Transverse colon (tissue), 4 donors: ENCODE measurements around the gene LTK. TPM values are rescaled to one million over a fixed set of nuclear protein-coding genes. Genes with fewer than 3 reads are reported as not detected.

Experiments used
- DNase-seq: peaks from one replicate; pipeline ENCODE4 v3.0.0-alpha.2; 2019
- H3K27ac ChIP-seq, 4 donors: fragments of 200-600 bp; sonication (generic); 2 replicates each; pipeline ENCODE4 v1.5.1; 2016 to 2018; ENCODE audit warnings: inconsistent platforms in 4 of 4
- H3K27me3 ChIP-seq: fragments of 200-600 bp; sonication (generic); 2 replicates; pipeline ENCODE4 v1.5.1; 2017; ENCODE audit warnings: inconsistent platforms
- H3K36me3 ChIP-seq, 4 donors: fragments of 200-600 bp; sonication (generic); 2 replicates each; pipeline ENCODE4 v1.5.1; 2017 to 2019; ENCODE audit warnings: inconsistent platforms in 4 of 4
- H3K4me1 ChIP-seq, 4 donors: fragments of 200-600 bp; sonication (generic); 2 replicates each; pipeline ENCODE4 v1.5.1; 2017 to 2020; ENCODE audit warnings: inconsistent platforms in 4 of 4
- H3K4me3 ChIP-seq, 4 donors: fragments of 200-600 bp; sonication (generic); 1 replicate in 1 of 4; 2 replicates in 3 of 4; pipeline versions ENCODE4 v1.5.1 to v1.6.1; 2017 to 2019; ENCODE audit warnings: inconsistent platforms in 4 of 4
- H3K9me3 ChIP-seq, 2 donors: fragments of 200-600 bp; sonication (generic); 2 replicates each; pipeline ENCODE4 v1.5.1; 2017 to 2019; ENCODE audit warnings: inconsistent platforms in 2 of 2
- CTCF ChIP-seq, 5 experiments: fragments of 200-600 bp in 3 of 5; fragments of 450-650 bp in 2 of 5; sonication (generic) in 3 of 5; IDR thresholded peaks; 1 replicate in 2 of 5; 2 replicates in 3 of 5; pipeline ENCODE4 v1.5.1; 2016 to 2017; ENCODE audit warnings: antibody characterized with exemption in 5 of 5, inconsistent platforms in 3 of 5, mild to moderate bottlenecking in 2 of 5, moderate library complexity in 1 of 5
- EP300 ChIP-seq: sonication (generic); formaldehyde crosslinking; IDR thresholded peaks from one replicate; pipeline ENCODE4 v1.6.1; 2017; ENCODE audit warnings: antibody characterized with exemption, low read depth
- POLR2A ChIP-seq: fragments of 450-650 bp; IDR thresholded peaks from one replicate; pipeline ENCODE4 v1.6.1; 2016; ENCODE audit warnings: antibody characterized with exemption, mild to moderate bottlenecking, moderate library complexity
- POLR2AphosphoS5 ChIP-seq, 3 donors: sonication (generic); formaldehyde crosslinking; IDR thresholded peaks; one replicate each; pipeline ENCODE4 v1.6.1; 2016; ENCODE audit warnings: antibody characterized with exemption in 3 of 3
- WGBS, 2 donors: methylation state at CpG; one replicate each; pipeline ENCODE4 v1.1.5; 2018; ENCODE audit warnings: low coverage in 1 of 2; 5-methylcytosine and 5-hydroxymethylcytosine counted together
- in situ Hi-C, 4 donors: fragments of 200-750 bp; cut with MboI; loops; one replicate each; pipeline versions ENCODE4 v1.15.0 to v1.15.1; 2017; ENCODE audit warnings: low sequenced_read_pairs in 3 of 4, low pct_ligation_motif_present in 1 of 4, low pct_unique_long_range_greater_than_20kb in 1 of 4
- intact Hi-C: fragments of 100-400 bp; cut with DNase I; formaldehyde crosslinking; loops from one replicate; pipeline ENCODE4 v1.15.1; 2023; ENCODE audit warnings: low total_unique reads
- total RNA-seq, 4 donors: library from RNA; depleted of rRNA; stranded (reverse); fragments of >200 nt; gene quantifications; one replicate each; pipeline ENCODE4 v1.1.0, GENCODE V29; 2016

Gene LTK
- total RNA-seq, 4 donors from 2014 or later, result 0.40 to 15.0 (median 11.6) TPM

GRCh38 chr15:41517895-41518449, 4.3 kb upstream of the LTK start:
- TF ChIP-seq POLR2A, result no peak
- TF ChIP-seq POLR2AphosphoS5 (IDR thresholded peaks at IDR 0.05), result no peak
- no peak overlapping the region for H3K27ac ChIP-seq
- H3K4me1 ChIP-seq, result peaks cover 8 to 10% (median 9%) of the 10 kb centered on the region in 4 donors
- in situ Hi-C loops, result no loop called here
- H3K9me3 ChIP-seq, result no peaks in the 10 kb centered on the region
- 95 to 100% methylated on average over 8 of the region's 8 CpGs for WGBS, 2 donors
- H3K36me3 ChIP-seq, result peaks cover 0 to 4% (median 0%) of the 10 kb centered on the region in 4 donors
- H3K27me3 ChIP-seq, result peaks cover 10% of the 10 kb centered on the region
- DNase-seq, result no peak
- H3K4me3 ChIP-seq, result no peak overlapping the region
- intact Hi-C loops, result no loop called here

GRCh38 chr15:41512940-41513505, 604 bp downstream of the LTK start:
- H3K27me3 ChIP-seq, result peaks cover 37% of the 10 kb centered on the region
- no peak overlapping the region for H3K27ac ChIP-seq
- no peaks in the 10 kb centered on the region for H3K36me3 ChIP-seq
- in situ Hi-C loops, result no loop called here
- peak; percentile 61 for DNase-seq
- no peaks in the 10 kb centered on the region for H3K9me3 ChIP-seq
- TF ChIP-seq CTCF (IDR thresholded peaks at IDR 0.05) (peak in 1 of 5 experiments; percentile 11), POLR2AphosphoS5 (IDR thresholded peaks at IDR 0.05) (no peak), EP300 (no peak), POLR2A (no peak)
- peaks cover 21 to 29% (median 28%) of the 10 kb centered on the region in 4 donors for H3K4me1 ChIP-seq
- H3K4me3 ChIP-seq, result peak overlapping the region; percentile 10 to 51 (median 26)
- WGBS, 2 donors, result 1 to 5% methylated on average over 4 to 40 of the region's 40 CpGs
- intact Hi-C loops, result no loop called here

GRCh38 chr15:41512512-41512939, 1.1 kb downstream of the LTK start:
- no peaks in the 10 kb centered on the region for H3K9me3 ChIP-seq
- TF ChIP-seq POLR2AphosphoS5 (IDR thresholded peaks at IDR 0.05) (no peak), CTCF (IDR thresholded peaks at IDR 0.05) (no peak), EP300 (no peak), POLR2A (no peak)
- intact Hi-C loops (no loop called here), in situ Hi-C loops (no loop called here)
- no peak overlapping the region for H3K27ac ChIP-seq
- DNase-seq, result no peak
- no peaks in the 10 kb centered on the region for H3K36me3 ChIP-seq
- WGBS, 2 donors, result 7% methylated on average over 21 of the region's 33 CpGs; no CpG with 5 or more reads in 1 of the 2 donors
- H3K4me1 ChIP-seq, result peaks cover 21 to 32% (median 29%) of the 10 kb centered on the region in 4 donors
- H3K4me3 ChIP-seq, result peak overlapping the region; percentile 10 to 51 (median 26)
- peaks cover 37% of the 10 kb centered on the region for H3K27me3 ChIP-seq

- in situ Hi-C loops (no loop called here), intact Hi-C loops (no loop called here)
- Histone ChIP-seq H3K27me3 (peaks cover 37% of the 10 kb centered on the region), H3K9me3 (no peaks in the 10 kb centered on the region), H3K36me3 (no peaks in the 10 kb centered on the region), H3K4me1 (peaks cover 21 to 38% (median 29%) of the 10 kb centered on the region in 4 donors), H3K27ac (peak overlapping the region in 2 of 4 donors; percentile 2 to 11), H3K4me3 (peak overlapping the region in 3 of 4 donors; percentile 31 to 51 (median 33))
- TF ChIP-seq EP300, result no peak
- 4% methylated on average over 40 of the region's 49 CpGs; no CpG with 5 or more reads in 1 of the 2 donors for WGBS, 2 donors
- DNase-seq, result peak; percentile 30
Observed at GRCh38 chr15:41511899-41512369, 1.7 kb downstream of the LTK start.

- intact Hi-C loops, result no loop called here
- Histone ChIP-seq H3K4me3 (peak overlapping the region in 3 of 4 donors; percentile 31 to 51 (median 33)), H3K27ac (peak overlapping the region in 3 of 4 donors; percentile 2 to 17 (median 11)), H3K27me3 (peaks cover 37% of the 10 kb centered on the region), H3K9me3 (no peaks in the 10 kb centered on the region), H3K36me3 (no peaks in the 10 kb centered on the region), H3K4me1 (peaks cover 21 to 39% (median 29%) of the 10 kb centered on the region in 4 donors)
- TF ChIP-seq POLR2A (no peak), CTCF (IDR thresholded peaks at IDR 0.05) (no peak), POLR2AphosphoS5 (IDR thresholded peaks at IDR 0.05) (no peak), EP300 (no peak)
- in situ Hi-C loops, result no loop called here
- DNase-seq, result peak; percentile 60
- 5% methylated on average over 21 of the region's 56 CpGs; no CpG with 5 or more reads in 1 of the 2 donors for WGBS, 2 donors
Observed at GRCh38 chr15:41511331-41511898, 2.2 kb downstream of the LTK start.
